Natural killer cell (primary cell): ENCODE measurements around the gene GKAP1. TPM values are rescaled to one million over a fixed set of nuclear protein-coding genes. Genes with fewer than 3 reads are reported as not detected.
A peak's percentile ranks its signal among the peaks of the same experiment; 100 is the strongest.
"Not testable (repeated sequence)": the region's sequence is repeated elsewhere in the genome, so short reads cannot be mapped to it uniquely, and the experiment has no call there.

Source experiments
- ATAC-seq, 3 donors: fragments of 150-1000 bp in 2 of 3; fragments of 200-7000 bp in 1 of 3; cut with Tn5 transposase; 1 replicate in 1 of 3; 2 replicates in 2 of 3; pipeline ENCODE4 v1.10.0; 2021; ENCODE audit warnings: mild to moderate bottlenecking in 2 of 3, moderate library complexity in 2 of 3
- DNase-seq, 2 donors: peaks; one replicate each; pipeline versions ENCODE4 v3.0.0 to v3.0.0-alpha.2; 2013 to 2021; ENCODE audit warnings: mixed read lengths in 1 of 2
- H3K27ac ChIP-seq: one replicate; pipeline ENCODE4 v1.5.1; 2013; ENCODE audit warnings: mild to moderate bottlenecking, low read length
- H3K27me3 ChIP-seq: one replicate; pipeline ENCODE4 v1.6.1; 2013; ENCODE audit warnings: low read length; ENCODE audit not compliant: control insufficient read depth, insufficient read depth
- H3K36me3 ChIP-seq: one replicate; pipeline ENCODE4 v1.6.1; 2013; ENCODE audit warnings: low read length; ENCODE audit not compliant: control insufficient read depth, insufficient read depth
- H3K4me1 ChIP-seq: one replicate; pipeline ENCODE4 v1.6.1; 2013; ENCODE audit warnings: low read length; ENCODE audit not compliant: control insufficient read depth, insufficient read depth
- H3K4me3 ChIP-seq: one replicate; pipeline ENCODE4 v1.5.1; 2013; ENCODE audit warnings: low read length
- H3K9me3 ChIP-seq: one replicate; pipeline ENCODE4 v1.6.1; 2013; ENCODE audit warnings: low read length; ENCODE audit not compliant: control insufficient read depth, insufficient read depth
- H3K27ac Mint-ChIP-seq, 2 donors: one replicate each; pipeline ENCODE4 v1.8.0; 2022; ENCODE audit warnings: mild to moderate bottlenecking in 2 of 2, mixed read lengths in 2 of 2, moderate library complexity in 1 of 2
- H3K27me3 Mint-ChIP-seq, 2 donors: one replicate each; pipeline ENCODE4 v1.8.0; 2022; ENCODE audit warnings: low read depth in 2 of 2, mixed read lengths in 2 of 2
- H3K36me3 Mint-ChIP-seq: one replicate; pipeline ENCODE4 v1.8.0; 2022; ENCODE audit warnings: mixed read lengths
- H3K4me1 Mint-ChIP-seq, 2 donors: one replicate each; pipeline ENCODE4 v1.8.0; 2022; ENCODE audit warnings: mixed read lengths in 2 of 2
- H3K4me3 Mint-ChIP-seq: one replicate; pipeline ENCODE4 v1.8.0; 2022; ENCODE audit warnings: mild to moderate bottlenecking, moderate library complexity, mixed read lengths
- H3K9me3 Mint-ChIP-seq, 2 donors: one replicate each; pipeline ENCODE4 v1.8.0; 2022; ENCODE audit warnings: mixed read lengths in 2 of 2
- WGBS: methylation state at CpG from one replicate; pipeline ENCODE4 v1.1.7; 2013; ENCODE audit warnings: missing lambda C conversion rate; ENCODE audit not compliant: insufficient coverage; 5-methylcytosine and 5-hydroxymethylcytosine counted together
- intact Hi-C: fragments of 100-400 bp; cut with micrococcal nuclease; formaldehyde crosslinking; loops from one replicate; pipeline ENCODE4 v1.14.2; 2022
- total RNA-seq, 4 donors: library from RNA; stranded (reverse); fragments of 120-200 nt in 1 of 4; gene quantifications; one replicate each; pipeline versions ENCODE4 v1.2.3 to v1.2.4, GENCODE V29; 2013 to 2022
- TF ChIP-seq, protein P1 (sequence below): fragments of 200-600 bp; IDR thresholded peaks from one replicate; pipeline ENCODE4 v1.8.0; 2022; ENCODE audit warnings: antibody characterized with exemption

GKAP1 gene
- total RNA-seq, 3 donors from 2014 or later (not counting 1 experiment from before 2014, with no cell fraction given): 4.0 to 9.4 (median 5.6) TPM

DNA sequence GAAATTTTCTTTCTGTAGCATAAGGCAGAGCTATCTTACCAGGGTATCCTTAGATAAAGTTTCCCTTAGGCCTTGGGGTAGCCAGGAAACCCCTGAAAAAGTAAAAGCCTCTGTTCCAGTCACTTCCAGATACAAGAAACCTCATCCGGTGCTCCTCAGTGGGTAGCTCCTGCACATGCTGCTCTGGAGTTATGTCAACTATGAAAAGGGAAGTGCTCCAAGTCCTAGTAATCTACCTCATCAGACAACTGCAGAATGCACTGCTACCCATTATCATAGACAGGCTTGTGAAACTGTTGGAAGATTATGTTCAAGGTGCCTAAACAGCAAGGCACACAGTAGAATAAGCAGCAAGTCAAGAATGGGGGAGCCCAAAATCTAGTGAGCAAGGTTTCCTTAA is 8.4 kb downstream of the GKAP1 start:
- H3K27me3 Mint-ChIP-seq, DNase-seq, H3K27me3 ChIP-seq, H3K4me3 Mint-ChIP-seq, H3K36me3 Mint-ChIP-seq, ATAC-seq, H3K27ac Mint-ChIP-seq, H3K9me3 Mint-ChIP-seq, H3K9me3 ChIP-seq, H3K4me1 Mint-ChIP-seq, intact Hi-C loops, H3K36me3 ChIP-seq, H3K27ac ChIP-seq, H3K4me1 ChIP-seq, H3K4me3 ChIP-seq: not testable (repeated sequence)
- WGBS: 80% methylated on average over 1 of the region's 1 CpG

DNA sequence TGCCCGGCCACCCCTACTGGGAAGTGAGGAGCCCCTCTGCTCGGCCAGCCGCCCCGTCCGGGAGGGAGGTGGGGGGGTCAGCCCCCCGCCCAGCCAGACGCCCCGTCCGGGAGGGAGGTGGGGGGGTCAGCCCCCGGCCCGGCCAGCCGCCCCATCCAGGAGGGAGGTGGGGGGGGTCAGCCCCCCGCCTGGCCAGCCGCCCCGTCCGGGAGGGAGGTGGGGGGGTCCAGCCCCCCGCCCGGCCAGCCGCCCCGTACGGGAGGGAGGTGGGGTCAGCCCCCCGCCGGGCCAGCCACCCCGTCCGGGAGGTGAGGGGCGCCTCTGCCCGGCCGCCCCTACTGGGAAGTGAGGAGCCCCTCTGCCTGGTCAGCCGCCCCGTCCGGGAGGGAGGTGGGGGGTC is 13.1 kb downstream of the GKAP1 start:
- H3K36me3 Mint-ChIP-seq, H3K27me3 ChIP-seq, H3K9me3 Mint-ChIP-seq, H3K4me1 Mint-ChIP-seq, H3K27ac ChIP-seq, H3K4me3 ChIP-seq, ATAC-seq, H3K27me3 Mint-ChIP-seq, DNase-seq, intact Hi-C loops, H3K27ac Mint-ChIP-seq, H3K36me3 ChIP-seq, H3K9me3 ChIP-seq, H3K4me1 ChIP-seq, H3K4me3 Mint-ChIP-seq: not testable (repeated sequence)
- 94% methylated on average over 7 of the region's 31 CpGs for WGBS

DNA sequence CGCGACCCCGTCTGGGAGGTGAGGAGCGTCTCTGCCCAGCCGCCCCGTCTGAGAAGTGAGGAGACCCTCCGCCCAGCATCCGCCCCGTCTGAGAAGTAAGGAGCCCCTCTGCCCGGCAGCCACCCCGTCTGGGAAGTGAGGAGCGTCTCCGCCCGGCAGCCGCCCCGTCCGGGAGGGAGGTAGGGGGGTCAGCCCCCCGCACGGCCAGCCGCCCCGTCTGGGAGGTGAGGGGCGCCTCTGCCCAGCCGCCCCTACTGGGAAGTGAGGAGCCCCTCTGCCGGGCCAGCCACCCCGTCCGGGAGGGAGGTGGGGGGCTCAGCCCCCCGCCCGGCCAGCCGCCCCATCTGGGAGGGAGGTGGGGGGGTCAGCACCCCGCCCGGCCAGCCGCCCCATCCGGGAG is 13.6 kb downstream of the GKAP1 start:
- H3K9me3 Mint-ChIP-seq, DNase-seq, intact Hi-C loops, H3K27ac ChIP-seq, H3K4me3 ChIP-seq, H3K4me1 ChIP-seq, H3K4me1 Mint-ChIP-seq, H3K27me3 ChIP-seq, H3K27ac Mint-ChIP-seq, H3K36me3 Mint-ChIP-seq, H3K4me3 Mint-ChIP-seq, H3K36me3 ChIP-seq, H3K9me3 ChIP-seq, ATAC-seq, H3K27me3 Mint-ChIP-seq: not testable (repeated sequence)
- 99% methylated on average over 14 of the region's 33 CpGs for WGBS

DNA sequence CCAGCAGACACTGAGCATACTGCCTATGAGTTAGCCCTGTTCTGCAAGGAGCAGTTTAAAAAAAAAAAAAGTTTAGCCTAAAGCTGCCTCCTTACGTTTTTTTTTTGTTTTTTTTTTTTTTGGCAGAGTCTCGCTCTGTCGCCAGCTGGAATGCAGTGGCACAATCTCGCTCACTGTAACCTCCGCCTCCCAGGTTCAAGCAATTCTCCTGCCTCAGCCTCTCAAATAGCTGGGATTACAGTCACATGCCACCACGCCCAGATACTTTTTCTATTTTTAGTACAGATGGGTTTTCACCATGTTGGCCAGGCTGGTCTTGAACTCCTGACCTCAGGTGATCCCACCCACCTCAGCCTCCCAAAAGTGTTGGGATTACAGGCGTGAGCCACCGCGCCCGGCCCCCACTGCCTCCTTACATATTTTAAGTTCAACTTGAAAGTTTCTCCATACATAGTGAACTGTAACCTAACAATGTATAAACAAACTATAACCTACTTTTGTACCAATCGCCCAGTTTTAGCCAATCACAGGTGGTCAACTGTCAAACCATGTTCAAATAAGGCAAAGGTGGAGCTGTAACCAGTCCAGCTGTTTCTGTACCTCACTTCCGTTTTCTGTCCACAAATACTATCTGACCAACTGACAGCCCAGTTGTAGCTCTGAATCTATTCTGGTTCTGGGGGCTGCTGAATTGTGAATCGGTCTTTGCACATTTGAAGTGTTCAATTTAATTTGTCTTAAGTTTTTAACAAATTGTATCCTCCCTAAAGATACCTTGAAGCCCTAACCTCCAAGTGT is 17.1 kb downstream of the GKAP1 start:
- 93% methylated on average over 12 of the region's 13 CpGs for WGBS
- no peaks in the 10 kb centered on the region for H3K27me3 ChIP-seq
- Mint-ChIP-seq H3K4me1 (peaks cover 0 to 10% of the 10 kb centered on the region in 2 donors), H3K9me3 (no peaks in the 10 kb centered on the region), H3K4me3 (no peak overlapping the region), H3K27me3 (no peaks in the 10 kb centered on the region), H3K27ac (peak overlapping the region in 1 of 2 donors; percentile 44), H3K36me3 (peaks cover 7% of the 10 kb centered on the region)
- no peak for DNase-seq
- no peak overlapping the region for H3K27ac ChIP-seq
- H3K9me3 ChIP-seq: no peaks in the 10 kb centered on the region
- TF ChIP-seq, protein P1, sequence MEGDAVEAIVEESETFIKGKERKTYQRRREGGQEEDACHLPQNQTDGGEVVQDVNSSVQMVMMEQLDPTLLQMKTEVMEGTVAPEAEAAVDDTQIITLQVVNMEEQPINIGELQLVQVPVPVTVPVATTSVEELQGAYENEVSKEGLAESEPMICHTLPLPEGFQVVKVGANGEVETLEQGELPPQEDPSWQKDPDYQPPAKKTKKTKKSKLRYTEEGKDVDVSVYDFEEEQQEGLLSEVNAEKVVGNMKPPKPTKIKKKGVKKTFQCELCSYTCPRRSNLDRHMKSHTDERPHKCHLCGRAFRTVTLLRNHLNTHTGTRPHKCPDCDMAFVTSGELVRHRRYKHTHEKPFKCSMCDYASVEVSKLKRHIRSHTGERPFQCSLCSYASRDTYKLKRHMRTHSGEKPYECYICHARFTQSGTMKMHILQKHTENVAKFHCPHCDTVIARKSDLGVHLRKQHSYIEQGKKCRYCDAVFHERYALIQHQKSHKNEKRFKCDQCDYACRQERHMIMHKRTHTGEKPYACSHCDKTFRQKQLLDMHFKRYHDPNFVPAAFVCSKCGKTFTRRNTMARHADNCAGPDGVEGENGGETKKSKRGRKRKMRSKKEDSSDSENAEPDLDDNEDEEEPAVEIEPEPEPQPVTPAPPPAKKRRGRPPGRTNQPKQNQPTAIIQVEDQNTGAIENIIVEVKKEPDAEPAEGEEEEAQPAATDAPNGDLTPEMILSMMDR: no peak
- ATAC-seq: no peak
- H3K4me3 ChIP-seq: no peak overlapping the region
- no peaks in the 10 kb centered on the region for H3K4me1 ChIP-seq
- peaks cover 3% of the 10 kb centered on the region for H3K36me3 ChIP-seq
- intact Hi-C loops: no loop called here

DNA sequence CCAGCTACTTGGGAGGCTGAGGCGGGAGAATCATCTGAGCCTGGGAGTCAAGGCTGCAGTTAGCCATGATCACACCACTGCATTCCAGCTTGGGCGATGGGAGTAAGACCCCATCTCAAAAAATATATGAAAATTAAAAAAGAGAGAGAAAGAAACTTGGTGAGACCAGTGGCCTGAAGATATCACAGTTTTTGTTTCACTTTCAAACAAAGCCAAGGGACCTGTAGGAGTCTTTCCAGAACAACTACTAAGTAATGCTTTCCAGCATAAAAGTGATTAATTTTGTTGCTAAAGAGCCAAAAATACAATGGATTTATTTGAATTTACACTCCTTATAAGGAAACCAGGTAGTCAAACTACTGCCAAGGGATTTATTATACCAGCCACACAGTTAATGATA is 23.5 kb downstream of the GKAP1 start:
- Histone ChIP-seq H3K9me3 (no peaks in the 10 kb centered on the region), H3K4me3 (no peak overlapping the region), H3K36me3 (peaks cover 3% of the 10 kb centered on the region), H3K27me3 (no peaks in the 10 kb centered on the region), H3K27ac (no peak overlapping the region), H3K4me1 (no peaks in the 10 kb centered on the region)
- Mint-ChIP-seq H3K36me3 (peaks cover 6% of the 10 kb centered on the region), H3K4me3 (no peak overlapping the region), H3K9me3 (no peaks in the 10 kb centered on the region), H3K27ac (no peak overlapping the region), H3K4me1 (no peaks in the 10 kb centered on the region), H3K27me3 (no peaks in the 10 kb centered on the region)
- WGBS: 100% methylated on average over 1 of the region's 2 CpGs
- intact Hi-C loops: no loop called here
- TF ChIP-seq, protein P1: no peak
- DNase-seq (no peak), ATAC-seq (no peak)
